ENCODE data around the gene POLD1.

POLD1 gene

GRCh38 chr19:50418176-50419021, 34.3 kb downstream of the POLD1 start, which contains the start of gene SPIB:
SPIB (plus strand) TSS chr19:50418938; CDS start chr19:50418963, 25 bp downstream.
- no peak for DNase-seq (ENCODE audit: low read depth)

- DNase-seq (ENCODE audit: low read depth): no peak
Observed at GRCh38 chr19:50419022-50419579, 35.0 kb downstream of the POLD1 start.

GRCh38 chr19:50419580-50420035, 35.5 kb downstream of the POLD1 start:
- DNase-seq (ENCODE audit: low read depth): no peak

- DNase-seq (ENCODE audit: low read depth): no peak
Observed at GRCh38 chr19:50420127-50420526, 36.0 kb downstream of the POLD1 start.

- no peak for DNase-seq (ENCODE audit: low read depth)
Observed at GRCh38 chr19:50420808-50421207, 36.7 kb downstream of the POLD1 start.

- no peak for DNase-seq (ENCODE audit: low read depth)
Observed at GRCh38 chr19:50422397-50423278, 38.5 kb downstream of the POLD1 start.

GRCh38 chr19:50423279-50424113, 39.3 kb downstream of the POLD1 start:
- DNase-seq (ENCODE audit: low read depth): no peak

GRCh38 chr19:50425581-50425980, 41.4 kb downstream of the POLD1 start:
- no peak for DNase-seq (ENCODE audit: low read depth)

GRCh38 chr19:50427318-50427925, 43.3 kb downstream of the POLD1 start:
- DNase-seq (ENCODE audit: low read depth): no peak

GRCh38 chr19:50427997-50428425, 43.9 kb downstream of the POLD1 start:
- DNase-seq (ENCODE audit: low read depth): peak; percentile 89

GRCh38 chr19:50428772-50429463, 44.8 kb downstream of the POLD1 start:
- DNase-seq (ENCODE audit: low read depth): no peak

GRCh38 chr19:50430888-50431342, 46.8 kb downstream of the POLD1 start:
- no peak for DNase-seq (ENCODE audit: low read depth)

- peak; percentile 45 for DNase-seq (ENCODE audit: low read depth)
Observed at GRCh38 chr19:50431343-50432220, 47.4 kb downstream of the POLD1 start.

- peak; percentile 17 for DNase-seq (ENCODE audit: low read depth)
Observed at GRCh38 chr19:50432221-50433028, 48.3 kb downstream of the POLD1 start, which contains the start of gene MYBPC2. MYBPC2 (plus strand) TSS chr19:50432892; CDS start chr19:50432954, 62 bp downstream.

GRCh38 chr19:50433201-50434180, 49.3 kb downstream of the POLD1 start:
- DNase-seq (ENCODE audit: low read depth): no peak

- no peak for DNase-seq (ENCODE audit: low read depth)
Observed at GRCh38 chr19:50434525-50434924, 50.4 kb downstream of the POLD1 start.

- no peak for DNase-seq (ENCODE audit: low read depth)
Observed at GRCh38 chr19:50435221-50435620, 51.1 kb downstream of the POLD1 start.
